NOMO-1 treated with dmso at 0.1 percent for 144 hours (cell line): ENCODE results near the gene UHRF2.
"Not testable (repeated sequence)": the region's sequence is repeated elsewhere in the genome, so short reads cannot be mapped to it uniquely, and the experiment has no call there.

ENCODE experiments used
- DNase-seq: peaks from one replicate; lab custom pipeline; 2025; ENCODE audit not compliant: unreplicated experiment; lab: John Stamatoyannopoulos, UW

Gene UHRF2

DNA sequence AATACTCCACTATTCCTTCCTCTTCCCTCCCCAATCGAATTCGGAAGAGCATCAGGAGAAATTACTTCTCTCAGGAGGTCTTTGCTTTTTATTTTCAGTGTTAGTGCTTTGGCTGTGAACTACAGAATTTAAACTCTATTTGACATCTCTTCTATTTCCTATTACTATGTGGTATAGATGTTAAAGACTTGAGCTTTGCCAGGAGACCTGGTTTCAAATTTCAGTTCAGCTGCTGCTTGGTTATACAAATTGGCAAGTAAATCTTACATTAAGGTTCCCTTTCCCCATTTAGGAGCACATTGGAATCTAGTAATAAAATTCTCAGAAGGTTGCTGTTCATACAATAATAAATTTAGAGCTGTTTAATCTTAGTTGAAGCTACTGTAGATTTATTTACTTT, 13.1 kb downstream of the UHRF2 start:
- DNase-seq = no peak

DNA sequence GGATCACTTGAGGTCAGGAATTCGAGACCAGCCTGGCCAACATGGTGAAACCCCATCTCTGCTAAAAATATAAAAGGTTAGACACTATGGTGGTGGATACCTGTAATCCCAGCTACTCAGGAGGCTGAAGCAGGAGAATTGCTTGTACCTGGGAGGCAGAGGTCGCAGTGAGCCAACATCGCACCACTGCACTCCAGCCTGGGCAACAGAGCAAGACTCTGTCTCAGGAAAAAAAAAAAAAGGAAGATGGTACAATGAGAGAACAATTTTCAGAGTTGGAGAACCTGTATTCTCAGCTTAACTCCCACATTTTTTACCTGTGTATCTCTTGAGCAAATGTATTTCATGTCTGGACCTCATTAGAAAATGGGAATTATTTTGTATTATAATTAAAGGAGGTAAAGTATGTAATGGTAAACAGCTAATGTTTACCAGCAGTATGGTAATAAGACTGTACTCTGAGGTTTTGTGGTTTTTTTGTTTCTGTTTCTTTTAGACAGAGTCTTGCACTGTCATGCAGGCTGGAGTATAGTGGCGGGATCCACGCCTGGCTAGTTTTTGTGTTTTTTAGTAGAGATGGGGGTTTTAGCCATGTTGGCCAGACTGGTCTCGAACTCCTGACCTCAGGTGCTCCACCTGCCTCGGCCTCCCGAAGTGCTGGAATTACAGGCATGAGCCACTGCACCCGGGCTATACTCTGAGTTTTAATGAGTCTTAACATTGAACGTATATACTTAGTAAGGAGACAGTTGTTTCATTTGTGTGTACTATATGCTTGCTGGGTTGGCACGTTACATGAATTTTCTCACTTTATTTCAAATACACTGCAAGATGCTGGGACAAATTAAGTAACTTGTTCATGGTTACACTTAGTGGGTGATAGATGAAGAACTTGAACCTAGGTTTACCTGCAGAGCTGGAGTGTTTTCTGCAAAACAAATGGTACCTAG, 16.2 kb downstream of the UHRF2 start:
- no peak for DNase-seq

DNA sequence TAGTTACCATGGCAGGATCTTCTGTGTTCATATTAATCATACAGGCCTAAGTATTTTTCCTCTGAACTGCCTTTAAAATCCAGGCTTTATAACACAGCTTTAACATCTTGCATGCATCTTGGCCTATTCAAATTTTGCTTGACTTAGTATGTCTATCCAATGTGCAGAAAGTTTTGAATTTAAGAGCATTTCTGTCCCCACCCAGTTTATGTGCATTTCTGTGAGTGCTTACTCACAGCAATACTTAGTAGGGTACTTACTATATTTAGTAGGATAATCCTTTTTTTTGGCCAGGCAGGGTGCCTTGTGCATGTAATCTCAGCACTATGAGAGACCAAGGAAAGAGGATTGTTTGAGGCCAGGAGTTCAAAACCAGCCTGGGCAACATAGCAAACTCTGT, 18.0 kb downstream of the UHRF2 start:
- no peak for DNase-seq

DNA sequence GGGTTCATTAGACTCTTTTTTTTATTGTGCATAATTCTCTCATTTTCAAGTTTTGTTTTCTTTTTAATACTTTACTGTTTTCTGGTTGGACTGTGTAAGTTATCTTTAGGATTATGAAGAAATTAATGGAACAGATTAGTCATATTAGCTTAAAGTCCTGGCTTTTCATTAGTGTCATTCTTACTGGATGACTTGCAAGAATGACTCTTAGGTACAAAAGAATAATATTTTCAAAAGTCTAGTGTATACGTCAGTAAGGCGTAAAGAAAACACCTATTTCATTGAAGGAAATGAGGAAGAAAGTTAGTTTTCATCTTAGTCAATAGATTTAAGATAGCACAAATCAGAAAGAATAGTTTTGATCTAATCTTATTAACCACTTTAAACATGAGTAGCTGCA, 20.4 kb downstream of the UHRF2 start:
- DNase-seq = no peak

DNA sequence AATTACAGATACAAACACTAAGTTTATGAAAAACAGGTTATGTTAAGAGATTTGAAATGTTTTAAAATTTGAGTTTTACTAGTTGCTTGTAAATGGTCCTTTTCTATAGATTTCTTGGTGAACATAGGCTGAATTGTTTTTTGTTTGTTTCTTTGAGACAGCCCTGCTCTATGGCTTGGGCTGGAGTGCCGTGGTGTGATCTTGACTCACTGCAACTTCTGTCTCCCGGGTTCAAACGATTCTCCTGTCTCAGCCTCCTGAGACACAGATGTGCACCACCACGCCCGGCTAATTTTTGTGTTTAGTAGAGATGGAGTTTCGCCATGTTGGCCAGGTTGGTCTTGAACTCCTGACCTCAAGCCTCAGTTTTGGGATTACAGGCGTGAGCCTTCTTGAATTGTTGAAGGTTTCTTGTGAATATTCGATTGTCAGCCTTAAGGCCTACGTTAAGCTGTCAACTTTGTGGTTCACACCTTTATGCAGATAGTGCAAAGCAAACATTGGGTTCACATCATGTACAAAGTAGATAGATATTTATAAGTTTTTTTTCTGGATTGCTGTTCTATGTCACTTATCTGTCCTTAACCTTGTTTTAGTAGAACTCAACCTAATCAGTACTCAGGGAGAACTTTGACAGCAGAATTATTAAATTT, 26.2 kb downstream of the UHRF2 start:
- no peak for DNase-seq

DNA sequence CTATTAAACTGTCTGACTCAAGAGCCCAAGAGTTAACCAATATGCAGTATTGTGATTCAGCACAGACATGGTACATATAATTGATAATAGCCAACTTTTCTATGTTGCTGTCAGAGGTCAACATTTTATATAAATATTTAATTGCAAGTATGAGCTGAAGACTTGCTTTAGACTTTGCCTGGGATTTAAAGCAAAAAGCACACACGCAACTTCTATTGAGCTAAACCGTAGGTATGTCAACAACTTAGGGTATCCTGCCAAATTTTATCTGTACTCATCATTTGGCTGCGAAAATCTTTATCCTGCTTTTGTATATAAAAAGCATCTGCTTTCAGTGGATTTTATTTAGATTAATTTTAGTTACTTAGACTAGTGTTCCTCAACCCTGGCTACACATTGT, 27.4 kb downstream of the UHRF2 start:
- DNase-seq = no peak

DNA sequence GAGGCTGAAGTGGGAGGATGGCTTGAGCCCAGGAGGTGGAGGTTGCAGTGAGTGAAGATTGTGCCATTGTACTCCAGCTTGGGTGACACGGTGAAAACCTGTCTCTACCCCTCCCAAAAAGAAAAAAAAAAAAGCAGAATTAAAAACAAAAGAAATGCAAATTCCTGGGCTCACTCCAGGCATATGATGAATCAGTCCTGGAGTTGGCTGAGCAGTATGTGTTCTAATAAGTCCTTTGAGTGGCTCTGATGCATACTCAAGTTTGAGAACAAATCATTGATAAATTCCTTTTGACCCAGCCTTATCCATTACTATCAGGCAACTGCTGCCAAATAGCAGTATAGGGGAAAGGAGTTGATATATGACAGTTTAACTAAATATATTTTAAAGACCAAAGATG, 28.3 kb downstream of the UHRF2 start:
- no peak for DNase-seq

DNA sequence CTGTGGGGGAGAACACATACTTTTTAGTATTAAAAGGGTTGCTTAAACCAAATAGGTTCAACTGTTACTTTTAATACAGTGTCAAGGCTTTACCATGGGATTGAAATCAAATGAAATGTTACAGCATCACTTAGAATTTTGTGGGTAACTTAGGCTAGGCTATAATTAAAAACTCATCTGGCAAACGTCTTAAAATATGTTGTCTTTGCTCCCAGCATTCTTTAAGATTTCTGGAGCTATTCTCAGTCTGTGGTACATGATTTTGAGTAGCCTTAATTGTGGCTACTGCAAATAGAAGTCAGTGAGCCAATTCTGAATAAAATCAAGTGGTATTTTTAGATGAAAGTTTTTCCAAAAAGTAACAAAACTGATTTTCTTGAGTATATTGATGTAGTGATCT, 30.7 kb downstream of the UHRF2 start:
- no peak for DNase-seq

DNA sequence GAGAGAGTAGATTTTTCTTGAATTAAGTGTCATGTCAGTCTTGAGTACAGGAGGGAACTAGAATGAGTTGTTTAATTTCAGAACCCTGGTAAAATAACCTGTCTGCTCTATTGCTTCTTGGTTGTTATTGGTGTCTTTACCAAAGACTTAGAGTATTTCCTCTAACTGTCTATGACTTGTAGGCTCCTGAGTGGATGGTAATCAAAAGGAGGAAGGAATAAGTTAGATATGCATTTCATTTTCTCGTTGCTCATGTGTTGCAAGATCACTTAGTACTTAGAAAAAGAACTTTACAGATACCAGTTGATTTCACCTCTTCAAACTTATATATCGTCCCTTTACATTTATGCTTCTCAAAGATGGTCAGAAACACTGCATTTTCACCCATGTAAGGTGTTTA, 31.1 kb downstream of the UHRF2 start:
- no peak for DNase-seq

DNA sequence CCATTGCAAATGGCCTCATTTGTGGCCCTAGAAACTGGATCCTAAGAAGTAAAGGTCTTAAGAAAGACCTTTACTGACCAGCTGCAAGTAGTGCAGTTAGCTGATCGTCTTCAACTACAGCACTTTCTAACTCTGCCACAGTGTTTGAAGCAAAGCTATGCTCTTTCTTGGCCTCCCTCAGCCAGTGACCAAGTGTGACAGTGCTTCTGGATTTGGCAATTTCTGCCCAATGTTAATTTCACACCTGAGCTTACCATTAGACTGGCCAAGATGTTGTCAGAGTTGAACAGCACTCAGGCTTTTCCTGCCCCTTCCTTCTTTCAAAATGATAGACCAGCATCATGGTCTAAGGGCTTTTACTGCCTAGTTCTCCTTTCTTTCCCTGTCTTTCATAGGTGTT, 36.1 kb downstream of the UHRF2 start:
- no peak for DNase-seq

DNA sequence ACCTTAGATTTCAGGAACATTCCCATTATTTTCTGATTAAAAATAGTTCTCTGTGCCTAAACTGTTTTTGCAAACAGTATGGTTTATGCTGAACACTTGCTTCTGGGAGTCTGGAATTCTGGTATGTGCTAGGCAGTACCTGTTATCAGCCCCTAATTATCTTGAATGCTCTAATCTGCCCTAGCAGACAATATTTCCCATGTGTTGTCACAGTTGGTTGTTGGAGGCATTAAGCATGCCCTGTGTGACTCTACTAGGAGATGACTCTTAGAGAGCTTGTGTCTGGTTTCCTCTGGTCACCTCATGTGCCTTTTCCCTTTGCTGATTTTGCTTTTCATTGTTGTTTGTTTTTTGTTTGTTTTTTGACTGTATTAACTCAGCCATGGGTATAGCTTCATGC, 36.6 kb downstream of the UHRF2 start:
- DNase-seq = no peak

DNA sequence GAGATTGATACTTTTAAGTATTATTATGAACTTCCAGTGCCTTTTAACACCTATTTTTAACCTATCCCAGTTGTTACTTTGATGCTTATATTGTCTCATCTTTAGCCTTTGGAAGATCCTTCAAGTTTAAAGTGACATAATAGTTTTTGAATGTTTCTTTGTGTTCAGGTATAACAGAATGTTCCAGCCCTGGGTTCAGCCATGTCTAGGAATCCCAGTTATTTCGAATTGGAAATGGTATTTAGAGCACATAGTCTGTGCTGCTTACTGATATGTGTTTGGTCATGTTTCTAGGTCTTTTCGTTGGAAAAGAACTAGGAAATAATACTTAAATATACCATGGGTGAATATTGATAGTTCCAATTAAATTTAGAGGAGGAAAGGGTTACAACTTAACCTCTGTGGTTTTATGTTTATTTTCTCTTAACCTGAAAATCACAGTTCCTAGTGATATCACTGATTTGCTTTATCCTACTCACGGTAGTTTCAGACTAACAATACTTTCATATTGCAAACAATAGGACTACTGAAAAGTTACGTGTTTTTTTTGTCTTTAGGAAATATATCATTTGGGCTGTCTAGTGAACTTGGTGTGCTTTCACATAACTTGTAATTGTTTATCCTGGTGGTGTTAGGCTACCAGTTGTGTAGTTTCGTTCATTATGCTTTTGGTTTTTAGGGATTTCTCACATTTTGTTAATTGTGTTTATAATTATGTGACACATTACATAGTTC, 37.8 kb downstream of the UHRF2 start:
- no peak for DNase-seq

DNA sequence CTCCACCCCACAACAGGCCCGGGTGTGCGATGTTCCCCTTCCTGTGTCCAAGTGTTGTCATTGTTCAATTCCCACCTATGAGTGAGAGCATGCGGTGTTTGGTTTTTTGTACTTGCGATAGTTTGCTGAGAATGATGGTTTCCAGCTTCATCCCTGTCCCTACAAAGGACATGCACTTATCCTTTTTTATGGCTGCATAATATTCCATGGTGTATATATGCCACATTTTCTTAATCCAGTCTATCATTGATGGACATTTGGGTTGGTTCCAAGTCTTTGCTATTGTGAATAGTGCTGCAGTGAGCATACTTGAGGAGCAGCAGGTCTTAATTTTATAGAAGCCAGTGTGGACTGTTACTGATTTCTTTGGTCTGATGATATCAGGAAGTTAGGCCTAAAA, 42.3 kb downstream of the UHRF2 start:
- DNase-seq = not testable (repeated sequence)

DNA sequence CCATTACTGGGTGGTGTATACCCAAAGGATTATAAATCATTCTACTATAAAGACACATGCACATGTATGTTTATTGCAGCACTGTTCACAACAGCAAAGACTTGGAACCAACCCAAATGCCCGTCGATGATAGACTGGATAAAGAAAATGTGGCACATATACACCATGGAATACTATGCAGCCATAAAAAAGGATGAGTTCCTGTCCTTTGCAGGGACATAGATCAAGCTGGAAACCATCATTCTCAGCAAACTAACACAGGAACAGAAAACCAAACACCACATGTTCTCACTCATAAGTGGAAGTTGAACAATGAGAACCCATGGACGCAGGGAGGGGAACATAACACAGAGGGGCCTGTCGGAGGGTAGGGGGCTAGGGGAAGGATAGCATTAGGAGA, 45.7 kb downstream of the UHRF2 start:
- DNase-seq = not testable (repeated sequence)

DNA sequence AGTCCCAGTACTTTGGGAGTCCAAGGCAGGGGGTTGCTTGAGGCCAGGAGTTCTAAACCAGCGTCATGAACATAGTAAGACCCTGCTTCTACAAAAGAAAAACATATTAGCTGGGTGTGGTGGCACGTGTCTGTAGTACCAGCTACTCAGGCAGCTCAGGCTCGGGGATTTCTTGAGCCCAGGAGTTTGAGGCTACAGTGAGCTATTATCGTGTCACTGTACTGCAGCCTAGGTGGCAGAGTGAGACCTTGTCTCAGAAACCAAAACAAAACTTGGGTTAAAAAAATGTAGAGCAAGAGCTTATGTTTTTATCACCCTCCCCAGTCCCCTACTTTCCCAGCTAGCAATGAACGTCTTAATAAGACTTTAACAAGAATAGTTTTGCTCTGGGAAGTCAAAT, 46.7 kb downstream of the UHRF2 start:
- DNase-seq = no peak

DNA sequence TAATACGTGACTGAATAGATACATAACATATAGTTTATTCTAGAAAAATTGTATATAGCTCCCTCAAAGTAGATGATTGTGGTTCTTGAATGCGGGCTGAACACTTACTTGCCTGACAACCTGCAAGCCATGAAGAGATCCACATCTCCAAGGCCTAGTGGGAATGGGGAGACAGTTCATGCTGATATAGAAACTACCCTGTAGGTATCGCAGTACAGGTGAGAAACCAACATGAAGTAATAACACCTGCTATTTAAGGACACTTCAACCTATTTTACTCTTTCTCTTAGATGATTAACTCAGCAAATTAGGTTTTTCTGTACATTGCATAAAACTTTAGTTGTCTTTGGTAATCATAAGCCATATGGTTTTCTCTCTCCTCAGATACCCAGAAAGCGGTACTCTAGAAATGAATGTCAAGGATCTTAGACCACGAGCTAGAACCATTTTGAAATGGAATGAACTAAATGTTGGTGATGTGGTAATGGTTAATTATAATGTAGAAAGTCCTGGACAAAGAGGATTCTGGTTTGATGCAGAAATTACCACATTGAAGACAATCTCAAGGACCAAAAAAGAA, 47.3 kb downstream of the UHRF2 start:
- DNase-seq = no peak

DNA sequence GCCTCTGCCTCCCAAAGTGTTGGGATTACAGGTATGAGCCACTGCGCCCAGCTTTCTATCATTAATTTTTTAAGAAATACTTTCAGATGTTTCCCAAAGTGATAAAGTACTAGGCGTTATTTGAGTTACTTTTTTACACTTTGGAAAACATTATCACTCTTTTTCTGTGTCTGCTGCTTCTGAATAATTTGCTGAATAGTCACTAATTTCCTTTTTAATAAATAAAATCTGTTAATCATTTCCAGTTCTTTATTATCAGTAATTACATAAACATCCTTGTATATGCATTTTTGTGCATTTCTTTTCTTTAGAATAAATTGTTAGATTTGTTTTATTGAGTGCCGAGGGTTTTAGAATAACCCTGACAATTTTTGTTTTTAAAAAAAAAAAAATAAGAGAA, 48.6 kb downstream of the UHRF2 start:
- no peak for DNase-seq

DNA sequence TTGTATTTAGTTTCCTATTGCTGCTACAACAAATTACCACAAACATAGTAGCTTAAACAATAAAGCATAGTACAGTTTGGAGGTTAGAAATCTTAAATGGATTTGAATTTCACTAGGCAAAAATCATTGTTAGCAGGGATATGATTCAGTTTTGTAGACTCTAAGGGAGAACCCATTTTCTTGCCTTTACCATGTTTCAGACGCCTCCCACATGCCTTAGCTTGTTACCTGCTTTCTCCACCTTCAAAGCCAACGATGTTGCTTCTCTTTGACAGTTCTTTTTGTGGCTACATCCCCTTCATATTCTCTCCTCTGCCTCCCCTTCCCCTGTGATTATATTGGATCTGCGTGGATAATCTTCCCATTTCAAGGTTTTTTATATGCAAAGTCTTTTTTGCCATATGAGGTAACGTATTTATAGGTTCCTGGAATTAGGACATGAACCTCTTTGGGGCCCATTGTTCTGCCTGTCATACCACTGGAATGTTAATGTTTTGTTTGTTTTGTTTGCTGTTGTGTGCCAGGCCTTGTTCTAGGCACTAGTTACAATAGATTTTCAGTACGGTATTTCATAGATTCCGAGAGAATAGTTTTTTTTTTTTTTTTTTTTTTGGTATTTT, 54.1 kb downstream of the UHRF2 start:
- DNase-seq = no peak

DNA sequence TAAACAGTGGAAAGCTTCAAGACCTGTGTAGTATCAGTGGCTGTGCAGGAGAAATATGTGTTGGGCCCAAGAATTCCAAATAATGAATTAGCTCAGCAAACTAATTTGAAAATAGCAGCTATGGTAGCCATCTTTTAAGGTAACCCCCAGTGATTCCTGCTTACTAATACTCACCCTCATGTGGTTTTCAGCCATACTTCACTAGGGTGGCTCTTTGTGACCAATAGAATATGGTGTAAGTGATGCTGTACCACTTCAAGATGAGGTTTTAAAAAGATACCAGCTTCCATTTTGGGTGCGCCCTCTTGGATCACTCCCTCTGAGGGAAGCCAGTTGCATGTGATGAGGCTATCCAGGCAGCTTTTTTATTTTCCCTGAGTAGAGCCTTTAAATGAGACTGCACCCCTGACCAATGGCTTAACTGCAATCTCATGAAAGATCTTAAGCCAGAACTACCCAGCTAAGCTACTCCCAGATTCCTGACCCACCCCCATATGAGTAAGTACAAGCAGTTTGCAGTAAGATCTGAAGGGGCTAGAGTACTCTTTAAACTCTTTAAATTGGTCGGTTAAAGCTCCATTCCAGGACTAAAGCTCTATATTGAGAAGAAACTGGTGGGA, 58.3 kb downstream of the UHRF2 start:
- no peak for DNase-seq

DNA sequence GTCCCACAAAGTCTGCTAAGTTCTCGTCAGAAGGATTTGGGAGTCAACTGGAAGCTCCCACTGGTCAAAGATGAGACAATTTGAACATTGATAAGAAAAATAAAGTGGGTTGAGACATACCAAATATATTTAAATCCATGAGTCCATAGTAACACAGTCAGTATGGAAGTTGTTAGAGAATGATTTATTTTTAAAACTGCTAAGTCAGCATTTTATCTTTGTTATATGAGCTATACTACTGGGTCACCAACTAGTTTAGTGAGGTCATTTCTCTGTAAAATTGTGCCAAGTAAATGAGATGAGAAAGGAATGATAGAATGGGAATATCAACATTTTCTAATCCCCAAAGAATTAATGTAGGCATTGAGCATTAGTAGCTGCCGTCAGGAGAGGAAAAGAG, 60.2 kb downstream of the UHRF2 start:
- no peak for DNase-seq

DNA sequence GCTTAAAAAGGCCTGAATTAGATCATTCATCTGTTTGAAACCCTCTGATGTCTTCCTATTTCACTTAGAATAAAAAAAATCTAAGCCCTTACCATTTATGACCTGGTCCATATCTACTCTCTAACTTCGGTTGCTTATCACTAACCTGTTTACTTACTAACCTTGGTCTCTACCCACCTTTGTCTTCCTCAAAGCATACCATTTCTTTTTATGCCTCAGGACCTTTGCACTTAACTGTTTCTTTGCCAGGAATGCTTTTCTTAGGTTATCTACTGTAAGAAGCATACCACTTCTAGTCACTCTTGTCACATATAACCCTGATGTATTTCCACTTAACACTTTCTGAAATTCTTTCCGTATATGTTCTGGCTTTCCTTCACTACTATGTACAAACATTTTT, 67.0 kb downstream of the UHRF2 start:
- DNase-seq = no peak
